ENCODE data around the gene TMEM201. TPM values are rescaled to one million over a fixed set of nuclear protein-coding genes. Genes with fewer than 3 reads are reported as not detected.
A peak's percentile ranks its signal among the peaks of the same experiment; 100 is the strongest.

The TMEM201 gene
- polyA plus RNA-seq, 1 experiment, result 1.6 TPM

DNA sequence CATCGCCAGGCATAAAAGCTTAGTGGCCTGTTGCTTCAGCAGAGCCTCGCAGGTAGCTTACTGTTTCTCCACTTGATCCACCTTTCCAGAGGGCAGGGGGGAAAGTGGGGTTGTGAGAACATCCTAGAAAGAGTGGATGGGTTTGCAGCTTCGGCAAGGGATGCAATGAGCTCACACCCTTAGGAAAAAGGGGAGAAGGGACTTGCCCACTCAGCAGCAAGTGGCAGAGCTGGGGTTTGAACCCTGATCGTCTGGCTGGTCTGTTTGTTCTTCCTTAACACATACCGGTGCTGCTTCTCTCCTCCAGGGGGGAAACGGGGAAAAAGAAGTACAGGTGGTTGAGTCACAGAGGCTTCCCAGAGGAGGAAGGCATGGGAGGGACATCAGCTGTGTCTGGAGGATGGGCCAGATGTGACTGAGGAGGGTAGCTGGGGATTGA lies 1.0 kb downstream of the TMEM201 start:
- peak overlapping the region; percentile 69 for H3K4me3 ChIP-seq (ENCODE audit: low read depth, low read length)
- POLR2A ChIA-PET, result interaction anchor here (0.6 to 0.7 kb wide), 2 partner anchors 388 to 539 kb away, joined by 3 read pairs; no protein-coding TSS in a partner anchor
- H3K9me3 ChIP-seq (ENCODE audit: control insufficient read depth, insufficient read depth, low read length), result no peaks in the 10 kb centered on the region
- TF ChIP-seq CTCF (IDR thresholded peaks at IDR 0.05; ENCODE audit: low read depth, low read length), result no peak
- no peak for DNase-seq (ENCODE audit: low read depth, low spot score)
- H3K27ac ChIP-seq (ENCODE audit: low read depth, low read length), result peak overlapping the region; percentile 39
- CTCF ChIA-PET, result interaction anchor here (0.5 to 0.8 kb wide), 3 partner anchors 9 to 548 kb away, joined by 3 to 4 read pairs (median 3); no protein-coding TSS in a partner anchor
- no peaks in the 10 kb centered on the region for H3K27me3 ChIP-seq (ENCODE audit: control insufficient read depth, insufficient read depth, low read length)

- no peak for DNase-seq (ENCODE audit: low read depth, low spot score)
- H3K4me3 ChIP-seq (ENCODE audit: low read depth, low read length), result peak overlapping the region; percentile 69
- H3K27ac ChIP-seq (ENCODE audit: low read depth, low read length), result no peak overlapping the region
- H3K9me3 ChIP-seq (ENCODE audit: control insufficient read depth, insufficient read depth, low read length), result no peaks in the 10 kb centered on the region
- TF ChIP-seq CTCF (IDR thresholded peaks at IDR 0.05; ENCODE audit: low read depth, low read length), result no peak
- ChIA-PET POLR2A (interaction anchor here (0.6 to 0.7 kb wide), 2 partner anchors 389 to 538 kb away, joined by 3 read pairs; no protein-coding TSS in a partner anchor), CTCF (interaction anchor here (0.8 kb wide), 1 partner anchor 9 kb away, joined by 4 read pairs; no protein-coding TSS in a partner anchor)
- no peaks in the 10 kb centered on the region for H3K27me3 ChIP-seq (ENCODE audit: control insufficient read depth, insufficient read depth, low read length)
Measured at GRCh38 chr1:9590201-9590600, 1.5 kb downstream of the TMEM201 start.

GRCh38 chr1:9590945-9591668 lies 2.4 kb downstream of the TMEM201 start:
- Histone ChIP-seq H3K9me3 (ENCODE audit: control insufficient read depth, insufficient read depth, low read length) (no peaks in the 10 kb centered on the region), H3K27ac (ENCODE audit: low read depth, low read length) (no peak overlapping the region), H3K27me3 (ENCODE audit: control insufficient read depth, insufficient read depth, low read length) (no peaks in the 10 kb centered on the region), H3K4me3 (ENCODE audit: low read depth, low read length) (no peak overlapping the region)
- CTCF ChIA-PET, result no interaction called here
- POLR2A ChIA-PET, result no interaction called here
- TF ChIP-seq CTCF (IDR thresholded peaks at IDR 0.05; ENCODE audit: low read depth, low read length), result no peak
- no peak for DNase-seq (ENCODE audit: low read depth, low spot score)

- Histone ChIP-seq H3K9me3 (ENCODE audit: control insufficient read depth, insufficient read depth, low read length) (no peaks in the 10 kb centered on the region), H3K4me3 (ENCODE audit: low read depth, low read length) (no peak overlapping the region), H3K27me3 (ENCODE audit: control insufficient read depth, insufficient read depth, low read length) (no peaks in the 10 kb centered on the region), H3K27ac (ENCODE audit: low read depth, low read length) (no peak overlapping the region)
- no peak for DNase-seq (ENCODE audit: low read depth, low spot score)
- CTCF ChIA-PET, result interaction anchor here (1.9 kb wide), 1 partner anchor 24 kb away, joined by 7 read pairs; no protein-coding TSS in a partner anchor
- TF ChIP-seq CTCF (IDR thresholded peaks at IDR 0.05; ENCODE audit: low read depth, low read length), result no peak
- POLR2A ChIA-PET, result no interaction called here
Measured at GRCh38 chr1:9591669-9592509, 3.2 kb downstream of the TMEM201 start.

Measured in AG04450 (cell line).